ENCODE measurements around the gene FATE1.
A peak's percentile ranks its signal among the peaks of the same experiment; 100 is the strongest.

The FATE1 gene

DNA sequence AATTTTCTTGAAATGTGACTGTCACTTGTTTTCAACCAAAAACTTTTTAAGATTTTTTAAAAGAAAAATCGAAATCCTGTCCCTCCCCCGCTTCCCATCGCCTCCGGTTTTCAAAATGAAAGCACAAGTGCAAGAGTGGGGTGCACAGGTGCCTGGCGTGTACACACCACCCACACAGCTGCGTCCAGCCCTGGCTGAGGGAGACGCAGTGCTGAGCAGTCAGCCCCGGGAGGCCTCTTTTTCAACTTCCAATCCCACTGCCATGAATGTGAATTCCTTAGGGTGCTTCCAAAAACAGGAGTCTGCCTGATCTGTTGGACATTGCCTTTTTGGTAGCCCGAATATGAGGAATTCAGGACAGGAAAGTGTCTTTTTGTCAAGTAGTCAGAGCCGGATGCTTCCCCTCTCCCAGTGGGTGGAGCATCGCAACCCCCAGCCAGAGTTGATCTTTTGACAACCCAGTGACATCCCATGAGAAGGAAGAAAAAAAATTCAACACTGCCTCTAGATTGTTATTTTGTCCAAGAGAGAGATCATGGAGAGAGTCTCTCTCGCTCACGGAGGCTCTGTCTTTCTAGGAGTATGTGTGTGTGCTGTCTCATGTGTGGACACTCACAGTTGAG, 11.7 kb upstream of the FATE1 start:
- no peak for DNase-seq (ENCODE audit: insufficient read length, low spot score)
- TF ChIP-seq, protein P1, sequence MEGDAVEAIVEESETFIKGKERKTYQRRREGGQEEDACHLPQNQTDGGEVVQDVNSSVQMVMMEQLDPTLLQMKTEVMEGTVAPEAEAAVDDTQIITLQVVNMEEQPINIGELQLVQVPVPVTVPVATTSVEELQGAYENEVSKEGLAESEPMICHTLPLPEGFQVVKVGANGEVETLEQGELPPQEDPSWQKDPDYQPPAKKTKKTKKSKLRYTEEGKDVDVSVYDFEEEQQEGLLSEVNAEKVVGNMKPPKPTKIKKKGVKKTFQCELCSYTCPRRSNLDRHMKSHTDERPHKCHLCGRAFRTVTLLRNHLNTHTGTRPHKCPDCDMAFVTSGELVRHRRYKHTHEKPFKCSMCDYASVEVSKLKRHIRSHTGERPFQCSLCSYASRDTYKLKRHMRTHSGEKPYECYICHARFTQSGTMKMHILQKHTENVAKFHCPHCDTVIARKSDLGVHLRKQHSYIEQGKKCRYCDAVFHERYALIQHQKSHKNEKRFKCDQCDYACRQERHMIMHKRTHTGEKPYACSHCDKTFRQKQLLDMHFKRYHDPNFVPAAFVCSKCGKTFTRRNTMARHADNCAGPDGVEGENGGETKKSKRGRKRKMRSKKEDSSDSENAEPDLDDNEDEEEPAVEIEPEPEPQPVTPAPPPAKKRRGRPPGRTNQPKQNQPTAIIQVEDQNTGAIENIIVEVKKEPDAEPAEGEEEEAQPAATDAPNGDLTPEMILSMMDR (IDR thresholded peaks at IDR 0.05; ENCODE audit: insufficient read depth, missing control alignments), result no peak
- FAIRE-seq, result no peak

DNA sequence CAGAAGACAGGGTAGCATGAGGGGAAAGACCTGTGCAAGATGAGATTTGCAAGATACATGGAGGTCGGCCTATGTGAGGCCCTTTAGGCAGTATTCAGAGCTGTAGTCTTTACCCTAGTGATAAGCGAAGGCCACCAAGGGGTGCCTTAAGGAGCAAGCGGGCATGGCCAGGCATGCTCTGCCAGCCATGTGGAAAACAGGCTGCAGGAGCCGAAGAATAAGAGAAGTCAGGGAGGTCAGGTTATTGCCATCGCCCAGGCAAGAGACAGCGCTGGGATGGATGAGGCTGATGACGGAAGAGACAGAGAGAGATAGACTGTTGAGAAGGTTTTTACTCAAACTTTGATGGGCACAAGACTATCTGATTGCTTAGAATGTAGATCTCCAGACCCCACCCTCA, 7.0 kb upstream of the FATE1 start:
- DNase-seq (ENCODE audit: insufficient read length, low spot score) (no peak), FAIRE-seq (no peak)

DNA sequence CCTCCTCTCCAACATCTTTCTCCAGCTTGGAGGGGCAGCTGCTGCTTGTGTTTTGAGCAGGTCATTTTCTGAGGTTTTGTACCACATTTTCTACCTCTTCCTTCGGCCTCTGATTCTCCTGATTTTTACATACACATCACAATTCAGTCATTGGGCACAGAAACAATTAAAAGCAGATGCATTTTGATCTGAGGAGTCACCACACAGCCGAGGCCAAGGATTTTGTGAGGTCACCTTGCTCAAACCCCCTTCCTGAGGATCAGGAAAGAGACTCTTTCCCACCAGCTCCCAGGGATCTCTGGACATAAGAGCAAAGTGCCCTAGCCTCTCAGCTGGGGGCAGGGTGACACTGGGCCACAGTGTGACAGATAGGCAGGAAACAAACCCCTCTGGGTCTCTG, 5.4 kb upstream of the FATE1 start:
- FAIRE-seq (no peak), DNase-seq (ENCODE audit: insufficient read length, low spot score) (no peak)
- TF ChIP-seq, protein P1 (IDR thresholded peaks at IDR 0.05; ENCODE audit: insufficient read depth, missing control alignments), result no peak

More for the DNA sequence above, 7.0 kb upstream of the FATE1 start:
- TF ChIP-seq, protein P1 (IDR thresholded peaks at IDR 0.05; ENCODE audit: insufficient read depth, missing control alignments), result no peak

DNA sequence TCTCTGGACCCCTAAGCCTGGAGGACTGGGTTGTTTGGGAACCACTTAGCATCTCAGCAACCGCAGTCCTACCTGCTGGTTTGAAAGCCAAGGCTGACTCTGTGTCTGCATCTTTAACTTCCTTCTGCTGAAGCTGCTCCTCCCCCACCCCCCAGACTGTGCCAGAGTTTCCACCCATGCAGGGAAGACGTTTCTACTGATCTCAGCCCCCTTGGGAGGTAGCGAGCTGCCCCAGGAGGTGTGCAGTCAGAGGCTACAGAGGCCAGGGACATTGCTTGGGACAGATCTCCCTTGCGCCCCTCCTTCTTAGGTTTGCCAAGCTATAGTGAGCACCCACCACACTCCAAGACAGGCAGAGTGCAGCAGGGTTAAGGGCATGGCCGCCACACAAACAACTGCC, 4.7 kb upstream of the FATE1 start:
- TF ChIP-seq, protein P1 (IDR thresholded peaks at IDR 0.05; ENCODE audit: insufficient read depth, missing control alignments), result no peak
- DNase-seq (ENCODE audit: insufficient read length, low spot score) (no peak), FAIRE-seq (no peak)

DNA sequence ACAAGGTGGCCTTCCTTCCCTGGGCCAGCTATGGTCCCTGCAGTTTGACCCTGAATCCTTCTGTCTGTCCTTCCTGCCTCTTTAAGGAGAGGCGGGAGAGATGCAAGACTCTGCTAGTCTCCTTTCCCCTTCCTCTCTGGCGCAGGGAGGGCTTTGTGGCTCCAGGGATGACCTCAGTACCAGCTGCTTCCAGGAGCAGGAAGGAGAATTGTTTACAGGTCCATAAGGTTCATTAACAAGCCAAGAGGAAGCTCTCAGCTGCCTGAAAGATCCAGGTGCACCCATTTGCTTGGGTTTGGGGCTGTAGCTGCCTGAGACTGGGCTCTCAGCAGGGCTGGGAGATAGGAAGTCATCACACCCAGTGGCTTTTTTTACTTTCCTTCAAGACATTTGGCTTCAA, 4.0 kb upstream of the FATE1 start:
- no peak for DNase-seq (ENCODE audit: insufficient read length, low spot score)
- no peak for FAIRE-seq
- TF ChIP-seq, protein P1 (IDR thresholded peaks at IDR 0.05; ENCODE audit: insufficient read depth, missing control alignments), result no peak

DNA sequence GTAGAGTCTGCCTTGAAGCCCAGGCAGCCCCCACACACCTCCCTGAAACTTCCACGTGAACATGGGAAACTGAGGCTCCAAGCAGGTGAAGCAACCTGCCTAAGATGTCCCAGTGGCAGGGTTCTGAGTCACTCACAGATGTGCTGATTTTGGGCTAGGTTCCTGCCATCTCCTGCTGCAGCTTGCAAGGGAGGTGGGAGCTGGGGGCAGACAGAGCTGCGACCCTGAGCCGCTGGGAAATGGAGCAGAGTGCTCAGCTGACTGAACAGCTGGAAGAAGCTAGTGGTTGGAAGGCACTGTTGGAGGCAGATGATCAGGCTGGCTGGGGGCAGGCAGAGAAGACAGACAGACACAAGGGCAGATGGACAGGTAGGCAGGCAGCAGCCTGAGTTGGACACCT, 3.6 kb upstream of the FATE1 start:
- DNase-seq (ENCODE audit: insufficient read length, low spot score) (no peak), FAIRE-seq (no peak)
- TF ChIP-seq, protein P1 (IDR thresholded peaks at IDR 0.05; ENCODE audit: insufficient read depth, missing control alignments), result no peak

DNA sequence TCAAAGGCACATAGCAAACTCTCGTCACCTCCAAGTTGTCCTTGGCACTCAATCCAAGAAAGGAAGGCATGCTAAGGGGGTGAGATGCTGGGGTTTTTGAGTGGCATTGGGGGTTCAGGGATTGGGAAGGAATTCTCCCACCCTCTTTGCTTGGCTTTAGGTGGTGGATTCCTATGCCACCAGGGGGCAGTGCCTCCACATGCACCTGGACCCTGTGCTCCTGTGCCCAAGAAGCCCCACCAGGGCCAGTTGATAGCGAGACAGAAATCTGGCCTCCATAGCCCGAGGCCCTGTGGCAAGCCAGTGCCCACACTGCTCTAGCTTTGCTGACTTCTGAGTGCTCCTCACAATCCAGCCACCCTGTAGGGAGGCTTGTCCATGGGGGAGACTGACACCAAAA, 2.0 kb upstream of the FATE1 start:
- no peak for FAIRE-seq
- TF ChIP-seq, protein P1 (IDR thresholded peaks at IDR 0.05; ENCODE audit: insufficient read depth, missing control alignments), result peak; percentile 26

More for the DNA sequence above, 2.0 kb upstream of the FATE1 start:
- DNase-seq (ENCODE audit: insufficient read length, low spot score), result no peak
